Effector memory CD8-positive, alpha-beta T cell (primary cell): ENCODE results near the gene MED26.
A peak's percentile ranks its signal among the peaks of the same experiment; 100 is the strongest.
"Not testable (repeated sequence)": the region's sequence is repeated elsewhere in the genome, so short reads cannot be mapped to it uniquely, and the experiment has no call there.

ENCODE experiments used
- ATAC-seq: fragments of 150-1000 bp; cut with Tn5 transposase; replicated peaks from 2 replicates; pipeline ENCODE4 v1.10.0; 2021; ENCODE audit warnings: mild to moderate bottlenecking, moderate library complexity
- DNase-seq, 3 experiments: peaks; one replicate each; pipeline ENCODE4 v3.0.0; 2021
- H3K27ac Mint-ChIP-seq, 2 donors: one replicate each; pipeline ENCODE4 v1.8.0; 2022; ENCODE audit warnings: mild to moderate bottlenecking in 2 of 2, mixed read lengths in 2 of 2, moderate library complexity in 2 of 2
- H3K27me3 Mint-ChIP-seq, 2 donors: one replicate each; pipeline ENCODE4 v1.8.0; 2022; ENCODE audit warnings: mixed read lengths in 2 of 2
- H3K36me3 Mint-ChIP-seq: one replicate; pipeline ENCODE4 v1.8.0; 2022; ENCODE audit warnings: mild to moderate bottlenecking, moderate library complexity, mixed read lengths; ENCODE audit not compliant: insufficient read depth
- H3K4me1 Mint-ChIP-seq, 2 donors: one replicate each; pipeline ENCODE4 v1.8.0; 2022; ENCODE audit warnings: low read depth in 2 of 2, mixed read lengths in 2 of 2
- H3K4me3 Mint-ChIP-seq, 2 donors: one replicate each; pipeline ENCODE4 v1.8.0; 2022; ENCODE audit warnings: mild to moderate bottlenecking in 2 of 2, mixed read lengths in 2 of 2, moderate library complexity in 2 of 2
- H3K9me3 Mint-ChIP-seq, 2 donors: one replicate each; pipeline ENCODE4 v1.8.0; 2022; ENCODE audit warnings: mixed read lengths in 2 of 2
- total RNA-seq, 9 experiments: gene quantifications; one replicate each; lab custom pipeline; 2026; lab: John Stamatoyannopoulos, UW

The MED26 gene
- 11.5 to 43.0 (median 14.6) reads per million in 9 experiments for total RNA-seq

- Mint-ChIP-seq H3K9me3 (no peaks in the 10 kb centered on the region), H3K27ac (peak within 1 kb of the TSS; percentile 96 to 97), H3K4me1 (peaks cover 37 to 41% of the 10 kb centered on the region in 2 donors), H3K27me3 (no peaks in the 10 kb centered on the region), H3K4me3 (peak within 1 kb of the TSS; percentile 96), H3K36me3 (peaks cover 49% of the 10 kb centered on the region)
- DNase-seq = peak; percentile 91 to 92 (median 92)
- peak; percentile 92 for ATAC-seq
These were observed at the start of gene MED26 for GRCh38 chr19:16628183-16628983. Gene MED26 (minus strand): TSS chr19:16628204. CDS start chr19:16627943, 261 bp downstream.

GRCh38 chr19:16677055-16677454, 49.1 kb upstream of the MED26 start:
- H3K4me1 Mint-ChIP-seq = no peaks in the 10 kb centered on the region

GRCh38 chr19:16676101-16676798, 48.2 kb upstream of the MED26 start:
- Mint-ChIP-seq H3K27me3 (peaks cover 12 to 17% of the 10 kb centered on the region in 2 donors), H3K4me3 (no peak overlapping the region), H3K27ac (no peak overlapping the region), H3K36me3 (no peaks in the 10 kb centered on the region), H3K9me3 (no peaks in the 10 kb centered on the region), H3K4me1 (no peaks in the 10 kb centered on the region)
- no peak for ATAC-seq
- no peak for DNase-seq

More at GRCh38 chr19:16677055-16677454, 49.1 kb upstream of the MED26 start:
- no peaks in the 10 kb centered on the region for H3K36me3 Mint-ChIP-seq
- peaks cover 12 to 20% of the 10 kb centered on the region in 2 donors for H3K27me3 Mint-ChIP-seq
- no peak overlapping the region for H3K4me3 Mint-ChIP-seq
- H3K27ac Mint-ChIP-seq = no peak overlapping the region
- DNase-seq (no peak), ATAC-seq (no peak)
- H3K9me3 Mint-ChIP-seq = no peaks in the 10 kb centered on the region

GRCh38 chr19:16673839-16674238, 45.8 kb upstream of the MED26 start:
- not testable (repeated sequence) for H3K27ac Mint-ChIP-seq, ATAC-seq, H3K4me3 Mint-ChIP-seq, H3K36me3 Mint-ChIP-seq, DNase-seq, H3K9me3 Mint-ChIP-seq, H3K4me1 Mint-ChIP-seq
- peaks cover 9 to 12% of the 10 kb centered on the region in 2 donors for H3K27me3 Mint-ChIP-seq

- peaks cover 9 to 12% of the 10 kb centered on the region in 2 donors for H3K27me3 Mint-ChIP-seq
- no peaks in the 10 kb centered on the region for H3K36me3 Mint-ChIP-seq
- no peaks in the 10 kb centered on the region for H3K9me3 Mint-ChIP-seq
- no peak overlapping the region for H3K4me3 Mint-ChIP-seq
- no peak overlapping the region for H3K27ac Mint-ChIP-seq
- no peaks in the 10 kb centered on the region for H3K4me1 Mint-ChIP-seq
- no peak for ATAC-seq
- no peak for DNase-seq
These were observed 45.2 kb upstream of the MED26 start for GRCh38 chr19:16673231-16673630.

GRCh38 chr19:16671652-16672274, 43.8 kb upstream of the MED26 start:
- Mint-ChIP-seq H3K4me3 (no peak overlapping the region), H3K27ac (no peak overlapping the region), H3K27me3 (peaks cover 0 to 4% of the 10 kb centered on the region in 2 donors), H3K36me3 (no peaks in the 10 kb centered on the region), H3K4me1 (no peaks in the 10 kb centered on the region), H3K9me3 (no peaks in the 10 kb centered on the region)
- ATAC-seq = no peak
- no peak for DNase-seq

GRCh38 chr19:16670291-16670690, 42.3 kb upstream of the MED26 start:
- H3K4me3 Mint-ChIP-seq = no peak overlapping the region
- no peaks in the 10 kb centered on the region for H3K36me3 Mint-ChIP-seq
- DNase-seq (no peak), ATAC-seq (no peak)
- H3K9me3 Mint-ChIP-seq = no peaks in the 10 kb centered on the region
- H3K4me1 Mint-ChIP-seq = no peaks in the 10 kb centered on the region
- H3K27ac Mint-ChIP-seq = no peak overlapping the region
- peaks cover 0 to 4% of the 10 kb centered on the region in 2 donors for H3K27me3 Mint-ChIP-seq

GRCh38 chr19:16668702-16669101, 40.7 kb upstream of the MED26 start:
- H3K9me3 Mint-ChIP-seq, H3K27ac Mint-ChIP-seq, DNase-seq, H3K4me1 Mint-ChIP-seq, ATAC-seq, H3K27me3 Mint-ChIP-seq, H3K4me3 Mint-ChIP-seq, H3K36me3 Mint-ChIP-seq: not testable (repeated sequence)

GRCh38 chr19:16668176-16668575, 40.2 kb upstream of the MED26 start:
- H3K36me3 Mint-ChIP-seq = no peaks in the 10 kb centered on the region
- DNase-seq (no peak), ATAC-seq (no peak)
- H3K4me1 Mint-ChIP-seq = no peaks in the 10 kb centered on the region
- peaks cover 6 to 10% of the 10 kb centered on the region in 2 donors for H3K27me3 Mint-ChIP-seq
- no peak overlapping the region for H3K27ac Mint-ChIP-seq
- no peak overlapping the region for H3K4me3 Mint-ChIP-seq
- no peaks in the 10 kb centered on the region for H3K9me3 Mint-ChIP-seq

- Mint-ChIP-seq H3K9me3 (no peaks in the 10 kb centered on the region), H3K4me3 (peak overlapping the region; percentile 79 to 94), H3K36me3 (peaks cover 37% of the 10 kb centered on the region), H3K27me3 (peaks cover 6% of the 10 kb centered on the region in 2 donors), H3K27ac (peak overlapping the region in 1 of 2 donors; percentile 44), H3K4me1 (peaks cover 24 to 26% of the 10 kb centered on the region in 2 donors)
- ATAC-seq (no peak), DNase-seq (peak in 2 of 3 experiments; percentile 2 to 3)
These were observed 33.6 kb upstream of the MED26 start for GRCh38 chr19:16661480-16662034.

- Mint-ChIP-seq H3K9me3 (no peaks in the 10 kb centered on the region), H3K27ac (peak within 1 kb of the TSS; percentile 84 to 97), H3K36me3 (peaks cover 43% of the 10 kb centered on the region), H3K4me1 (peaks cover 25 to 32% of the 10 kb centered on the region in 2 donors), H3K4me3 (peak within 1 kb of the TSS; percentile 94 to 96), H3K27me3 (peaks cover 6% of the 10 kb centered on the region in 2 donors)
- DNase-seq (peak; percentile 7 to 24 (median 20)), ATAC-seq (no peak)
These were observed 32.9 kb upstream of the MED26 start, which contains the start of gene TMEM38A for GRCh38 chr19:16660763-16661479. Gene TMEM38A (plus strand): TSS chr19:16661139. CDS start chr19:16661218, 79 bp downstream.

- Mint-ChIP-seq H3K4me3 (peak within 1 kb of the TSS; percentile 94 to 96), H3K27me3 (peaks cover 6% of the 10 kb centered on the region in 2 donors), H3K36me3 (peaks cover 52% of the 10 kb centered on the region), H3K4me1 (peaks cover 25 to 32% of the 10 kb centered on the region in 2 donors), H3K9me3 (no peaks in the 10 kb centered on the region), H3K27ac (peak within 1 kb of the TSS; percentile 84 to 97)
- peak; percentile 96 for ATAC-seq
- DNase-seq = peak; percentile 96 to 98 (median 98)
These were observed 32.1 kb upstream of the MED26 start, which contains the start of gene SMIM7 for GRCh38 chr19:16659832-16660708. Gene SMIM7 (minus strand): TSS chr19:16660144. CDS start chr19:16660110, 34 bp downstream.
